Omental fat pad (tissue), 4 donors: ENCODE measurements around the gene MYH13. TPM values are rescaled to one million over a fixed set of nuclear protein-coding genes. Genes with fewer than 3 reads are reported as not detected.

ENCODE experiments used
- ATAC-seq: fragments of 150-250 bp; one replicate; pipeline ENCODE4 v1.9.1; 2016; ENCODE audit warnings: mild to moderate bottlenecking, moderate library complexity; ENCODE audit not compliant: low FRiP score
- DNase-seq: peaks from one replicate; pipeline ENCODE4 v3.0.0-alpha.2; 2019; ENCODE audit warnings: low spot score
- total RNA-seq, 4 donors: library from RNA; depleted of rRNA; stranded (reverse); fragments of >200 nt; gene quantifications; one replicate each; pipeline ENCODE4 v1.1.0, GENCODE V29; 2016
- TF ChIP-seq, protein P1 (sequence below), 3 donors: fragments of 450-650 bp; IDR thresholded peaks; one replicate each; pipeline ENCODE4 v1.5.1; 2016 to 2017; ENCODE audit warnings: antibody characterized with exemption in 3 of 3, mild to moderate bottlenecking in 3 of 3, moderate library complexity in 2 of 3

The MYH13 gene
- total RNA-seq, 4 donors from 2014 or later: not detected

GRCh38 chr17:10332515-10332914 lies 40.3 kb downstream of the MYH13 start:
- TF ChIP-seq, protein P1, sequence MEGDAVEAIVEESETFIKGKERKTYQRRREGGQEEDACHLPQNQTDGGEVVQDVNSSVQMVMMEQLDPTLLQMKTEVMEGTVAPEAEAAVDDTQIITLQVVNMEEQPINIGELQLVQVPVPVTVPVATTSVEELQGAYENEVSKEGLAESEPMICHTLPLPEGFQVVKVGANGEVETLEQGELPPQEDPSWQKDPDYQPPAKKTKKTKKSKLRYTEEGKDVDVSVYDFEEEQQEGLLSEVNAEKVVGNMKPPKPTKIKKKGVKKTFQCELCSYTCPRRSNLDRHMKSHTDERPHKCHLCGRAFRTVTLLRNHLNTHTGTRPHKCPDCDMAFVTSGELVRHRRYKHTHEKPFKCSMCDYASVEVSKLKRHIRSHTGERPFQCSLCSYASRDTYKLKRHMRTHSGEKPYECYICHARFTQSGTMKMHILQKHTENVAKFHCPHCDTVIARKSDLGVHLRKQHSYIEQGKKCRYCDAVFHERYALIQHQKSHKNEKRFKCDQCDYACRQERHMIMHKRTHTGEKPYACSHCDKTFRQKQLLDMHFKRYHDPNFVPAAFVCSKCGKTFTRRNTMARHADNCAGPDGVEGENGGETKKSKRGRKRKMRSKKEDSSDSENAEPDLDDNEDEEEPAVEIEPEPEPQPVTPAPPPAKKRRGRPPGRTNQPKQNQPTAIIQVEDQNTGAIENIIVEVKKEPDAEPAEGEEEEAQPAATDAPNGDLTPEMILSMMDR (IDR thresholded peaks at IDR 0.05): no peak
- ATAC-seq: no peak
- DNase-seq: no peak

DNA sequence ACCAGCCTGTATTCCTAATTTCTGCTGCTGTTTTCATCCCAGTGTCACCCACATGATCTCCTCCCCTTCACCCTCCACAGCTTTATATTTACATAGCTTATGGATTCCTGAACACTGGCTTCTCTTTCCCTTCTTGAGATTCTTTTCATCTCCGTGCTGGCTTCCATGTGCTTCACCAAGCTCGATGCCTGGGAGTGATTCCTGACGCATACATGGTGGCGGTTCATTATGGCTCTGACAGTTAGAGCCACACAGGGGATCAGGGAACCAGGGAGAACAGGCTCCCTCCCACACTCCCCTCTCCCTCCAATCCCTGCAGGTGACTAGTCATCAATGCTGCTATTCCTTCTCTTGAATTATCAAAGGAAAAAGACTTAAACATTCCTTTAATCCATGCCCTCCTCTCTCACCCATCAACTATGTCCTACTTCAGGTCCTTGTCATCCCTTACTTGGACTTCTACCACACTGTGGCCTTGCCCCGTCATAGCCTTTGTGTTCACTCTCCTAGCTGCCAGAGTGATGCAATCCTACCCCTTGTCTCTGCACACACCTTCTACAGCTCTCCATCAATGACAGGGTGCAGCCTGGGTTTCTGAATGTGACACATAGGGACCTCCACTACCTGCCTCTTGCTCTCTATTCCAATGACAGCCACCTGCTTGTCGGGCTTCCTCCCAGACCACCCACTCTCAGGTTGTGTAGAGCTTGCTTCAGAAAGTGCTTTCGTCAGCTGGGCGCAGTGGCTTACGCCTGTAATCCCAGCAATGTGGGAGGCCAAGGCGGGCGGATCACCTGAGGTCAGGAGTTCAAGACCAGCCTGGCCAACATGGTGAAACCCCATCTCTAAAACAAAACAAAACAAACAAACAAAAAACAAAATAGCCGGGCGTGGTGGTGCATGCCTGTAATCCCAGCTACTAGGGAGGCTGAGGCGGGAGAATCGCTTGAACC lies 43.6 kb downstream of the MYH13 start:
- DNase-seq (no peak), ATAC-seq (no peak)
- TF ChIP-seq, protein P1 (IDR thresholded peaks at IDR 0.05): no peak

DNA sequence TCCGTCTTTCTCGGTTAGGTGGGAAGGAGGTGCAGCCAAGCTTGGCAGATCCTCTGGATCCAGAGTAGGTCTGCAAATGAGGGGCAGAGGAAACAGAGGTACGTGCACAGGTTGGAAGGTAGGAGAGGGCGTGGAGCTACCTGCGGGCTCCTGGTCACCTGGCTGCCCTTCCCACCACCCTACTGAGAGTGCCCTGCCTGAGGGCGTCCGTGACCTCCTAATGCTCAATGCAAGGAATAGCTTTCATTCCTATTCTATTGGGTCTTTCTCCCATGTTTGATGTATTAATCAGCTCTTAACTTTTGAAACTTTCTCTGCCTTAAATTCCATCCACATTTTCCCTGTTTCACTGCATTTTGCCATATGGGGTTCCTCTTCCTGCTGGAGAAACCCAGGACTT lies 44.6 kb downstream of the MYH13 start:
- no peak for ATAC-seq
- TF ChIP-seq, protein P1 (IDR thresholded peaks at IDR 0.05): no peak
- DNase-seq: no peak

GRCh38 chr17:10327640-10328039 lies 45.2 kb downstream of the MYH13 start:
- DNase-seq (peak; percentile 95), ATAC-seq (no peak)
- TF ChIP-seq, protein P1 (IDR thresholded peaks at IDR 0.05): peak in 2 of 3 donors; percentile 58 to 67

GRCh38 chr17:10325031-10325695 lies 47.6 kb downstream of the MYH13 start:
- TF ChIP-seq, protein P1 (IDR thresholded peaks at IDR 0.05): no peak
- DNase-seq (no peak), ATAC-seq (no peak)

- TF ChIP-seq, protein P1 (IDR thresholded peaks at IDR 0.05): no peak
- ATAC-seq (no peak), DNase-seq (no peak)
Observed at GRCh38 chr17:10323812-10324610, 48.8 kb downstream of the MYH13 start.
